Breast epithelium (tissue), 3 donors: ENCODE data around the gene CCDC167.
"Not testable (repeated sequence)": the region's sequence is repeated elsewhere in the genome, so short reads cannot be mapped to it uniquely, and the experiment has no call there.

Experiments
- POLR2A ChIP-seq: fragments of 450-650 bp; IDR thresholded peaks from one replicate; pipeline ENCODE4 v1.6.1; 2016; ENCODE audit warnings: antibody characterized with exemption, mild to moderate bottlenecking, moderate library complexity
- TF ChIP-seq, protein P1 (sequence below), 3 donors: fragments of 450-650 bp; IDR thresholded peaks; one replicate each; pipeline ENCODE4 v1.5.1; 2016 to 2017; ENCODE audit warnings: antibody characterized with exemption in 3 of 3, mild to moderate bottlenecking in 3 of 3, moderate library complexity in 3 of 3

DNA sequence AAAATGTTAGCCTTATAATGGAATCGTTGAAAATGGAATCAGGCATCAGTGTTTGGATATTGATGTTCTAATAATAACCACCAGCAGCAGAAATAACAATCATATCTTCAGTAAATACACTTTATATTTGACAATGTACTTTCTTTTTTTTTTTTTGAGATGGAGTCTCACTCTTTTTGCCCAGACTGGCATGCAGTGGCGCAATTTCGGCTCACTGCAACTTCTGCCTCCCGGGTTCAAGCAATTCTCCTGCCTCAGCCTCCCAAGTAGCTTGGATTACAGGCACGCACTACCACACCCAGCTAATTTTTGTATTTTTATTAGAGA is 56.5 kb downstream of the CCDC167 start:
- not testable (repeated sequence) for TF ChIP-seq POLR2A
- TF ChIP-seq, protein P1, sequence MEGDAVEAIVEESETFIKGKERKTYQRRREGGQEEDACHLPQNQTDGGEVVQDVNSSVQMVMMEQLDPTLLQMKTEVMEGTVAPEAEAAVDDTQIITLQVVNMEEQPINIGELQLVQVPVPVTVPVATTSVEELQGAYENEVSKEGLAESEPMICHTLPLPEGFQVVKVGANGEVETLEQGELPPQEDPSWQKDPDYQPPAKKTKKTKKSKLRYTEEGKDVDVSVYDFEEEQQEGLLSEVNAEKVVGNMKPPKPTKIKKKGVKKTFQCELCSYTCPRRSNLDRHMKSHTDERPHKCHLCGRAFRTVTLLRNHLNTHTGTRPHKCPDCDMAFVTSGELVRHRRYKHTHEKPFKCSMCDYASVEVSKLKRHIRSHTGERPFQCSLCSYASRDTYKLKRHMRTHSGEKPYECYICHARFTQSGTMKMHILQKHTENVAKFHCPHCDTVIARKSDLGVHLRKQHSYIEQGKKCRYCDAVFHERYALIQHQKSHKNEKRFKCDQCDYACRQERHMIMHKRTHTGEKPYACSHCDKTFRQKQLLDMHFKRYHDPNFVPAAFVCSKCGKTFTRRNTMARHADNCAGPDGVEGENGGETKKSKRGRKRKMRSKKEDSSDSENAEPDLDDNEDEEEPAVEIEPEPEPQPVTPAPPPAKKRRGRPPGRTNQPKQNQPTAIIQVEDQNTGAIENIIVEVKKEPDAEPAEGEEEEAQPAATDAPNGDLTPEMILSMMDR (IDR thresholded peaks at IDR 0.05), result not testable (repeated sequence)
